Immature natural killer cell (primary cell): ENCODE results near the gene EMILIN2. TPM values are rescaled to one million over a fixed set of nuclear protein-coding genes. Genes with fewer than 3 reads are reported as not detected.

Source experiments
- DNase-seq, 3 donors: peaks; one replicate each; pipeline ENCODE4 v3.0.0; 2022; ENCODE audit warnings: mixed read lengths in 1 of 3
- H3K27ac Mint-ChIP-seq, 6 donors: one replicate each; pipeline ENCODE4 v1.8.0; 2020; ENCODE audit warnings: mixed read lengths in 6 of 6, mild to moderate bottlenecking in 5 of 6, inconsistent platforms in 4 of 6, moderate library complexity in 3 of 6
- H3K27me3 Mint-ChIP-seq, 3 donors: one replicate each; pipeline ENCODE4 v1.8.0; 2020 to 2021; ENCODE audit warnings: low read depth in 3 of 3, mild to moderate bottlenecking in 3 of 3, mixed read lengths in 3 of 3, moderate library complexity in 3 of 3, inconsistent platforms in 1 of 3
- H3K36me3 Mint-ChIP-seq, 3 donors: one replicate each; pipeline ENCODE4 v1.8.0; 2020; ENCODE audit warnings: mixed read lengths in 3 of 3, inconsistent platforms in 2 of 3, mild to moderate bottlenecking in 2 of 3
- H3K4me1 Mint-ChIP-seq, 2 donors: one replicate each; pipeline ENCODE4 v1.8.0; 2020; ENCODE audit warnings: inconsistent platforms in 2 of 2, mild to moderate bottlenecking in 2 of 2, mixed read lengths in 2 of 2, moderate library complexity in 1 of 2
- H3K4me3 Mint-ChIP-seq, 5 donors: one replicate each; pipeline ENCODE4 v1.8.0; 2020; ENCODE audit warnings: mild to moderate bottlenecking in 5 of 5, mixed read lengths in 5 of 5, inconsistent platforms in 3 of 5, moderate library complexity in 3 of 5
- H3K9me3 Mint-ChIP-seq, 6 donors: one replicate each; pipeline ENCODE4 v1.8.0; 2020; ENCODE audit warnings: mild to moderate bottlenecking in 6 of 6, mixed read lengths in 6 of 6, inconsistent platforms in 4 of 6, moderate library complexity in 3 of 6
- polyA plus RNA-seq, 3 donors: library from polyadenylated mRNA; unstranded; fragments of 300-500 nt; fragmentation: Illumina TruSeq; gene quantifications; one replicate each; pipeline ENCODE4 v1.2.3, GENCODE V29; 2021

EMILIN2 gene
- polyA plus RNA-seq, 3 donors from 2014 or later: 3.4 to 9.3 (median 4.4) TPM

- peak overlapping the region in 1 of 5 donors; percentile 40 for H3K4me3 Mint-ChIP-seq
- peaks cover 14 to 16% of the 10 kb centered on the region in 2 donors for H3K4me1 Mint-ChIP-seq
- H3K27ac Mint-ChIP-seq: peak overlapping the region in 2 of 6 donors; percentile 6 to 38
- peaks cover 0 to 7% (median 0%) of the 10 kb centered on the region in 6 donors for H3K9me3 Mint-ChIP-seq
- peaks cover 4 to 15% (median 12%) of the 10 kb centered on the region in 3 donors for H3K36me3 Mint-ChIP-seq
- DNase-seq: peak in 1 of 3 donors; percentile 36
- H3K27me3 Mint-ChIP-seq: peaks cover 0 to 3% (median 3%) of the 10 kb centered on the region in 3 donors
Measured at GRCh38 chr18:2889761-2890192, 43.0 kb downstream of the EMILIN2 start.

- Mint-ChIP-seq H3K4me3 (no peak overlapping the region), H3K9me3 (peaks cover 0 to 7% (median 0%) of the 10 kb centered on the region in 6 donors), H3K27me3 (peaks cover 0 to 3% (median 3%) of the 10 kb centered on the region in 3 donors), H3K27ac (peak overlapping the region in 1 of 6 donors; percentile 44), H3K4me1 (peaks cover 10 to 12% of the 10 kb centered on the region in 2 donors), H3K36me3 (peaks cover 4 to 22% (median 12%) of the 10 kb centered on the region in 3 donors)
- DNase-seq: no peak
Measured at GRCh38 chr18:2890606-2891005, 43.8 kb downstream of the EMILIN2 start.

- H3K4me3 Mint-ChIP-seq: no peak overlapping the region
- H3K27ac Mint-ChIP-seq: no peak overlapping the region
- no peak for DNase-seq
- H3K27me3 Mint-ChIP-seq: peaks cover 0 to 2% (median 0%) of the 10 kb centered on the region in 3 donors
- H3K9me3 Mint-ChIP-seq: peaks cover 0 to 5% (median 0%) of the 10 kb centered on the region in 6 donors
- H3K4me1 Mint-ChIP-seq: peaks cover 10 to 12% of the 10 kb centered on the region in 2 donors
- peaks cover 4 to 17% (median 6%) of the 10 kb centered on the region in 3 donors for H3K36me3 Mint-ChIP-seq
Measured at GRCh38 chr18:2891526-2892431, 45.0 kb downstream of the EMILIN2 start.

GRCh38 chr18:2893056-2893455 is 46.2 kb downstream of the EMILIN2 start:
- Mint-ChIP-seq H3K36me3 (peaks cover 0 to 13% (median 0%) of the 10 kb centered on the region in 3 donors), H3K27me3 (peaks cover 0 to 4% (median 0%) of the 10 kb centered on the region in 3 donors), H3K27ac (no peak overlapping the region), H3K4me3 (no peak overlapping the region), H3K4me1 (peaks cover 10 to 12% of the 10 kb centered on the region in 2 donors), H3K9me3 (no peaks in the 10 kb centered on the region)
- DNase-seq: no peak

GRCh38 chr18:2893676-2894075 is 46.9 kb downstream of the EMILIN2 start:
- Mint-ChIP-seq H3K36me3 (peaks cover 0 to 13% (median 0%) of the 10 kb centered on the region in 3 donors), H3K27ac (no peak overlapping the region), H3K4me1 (peaks cover 9 to 12% of the 10 kb centered on the region in 2 donors)

GRCh38 chr18:2894131-2894840 is 47.5 kb downstream of the EMILIN2 start:
- peaks cover 9 to 11% of the 10 kb centered on the region in 2 donors for H3K4me1 Mint-ChIP-seq
- no peak for DNase-seq
- H3K9me3 Mint-ChIP-seq: no peaks in the 10 kb centered on the region
- H3K36me3 Mint-ChIP-seq: peaks cover 0 to 13% (median 0%) of the 10 kb centered on the region in 3 donors
- H3K4me3 Mint-ChIP-seq: no peak overlapping the region
- H3K27me3 Mint-ChIP-seq: peaks cover 0 to 4% (median 0%) of the 10 kb centered on the region in 3 donors
- H3K27ac Mint-ChIP-seq: no peak overlapping the region

More at GRCh38 chr18:2893676-2894075, 46.9 kb downstream of the EMILIN2 start:
- H3K4me3 Mint-ChIP-seq: no peak overlapping the region
- no peak for DNase-seq
- H3K9me3 Mint-ChIP-seq: no peaks in the 10 kb centered on the region
- H3K27me3 Mint-ChIP-seq: peaks cover 0 to 4% (median 0%) of the 10 kb centered on the region in 3 donors

GRCh38 chr18:2894841-2895370 is 48.1 kb downstream of the EMILIN2 start:
- Mint-ChIP-seq H3K36me3 (peaks cover 0 to 13% (median 0%) of the 10 kb centered on the region in 3 donors), H3K9me3 (no peaks in the 10 kb centered on the region), H3K27ac (peak overlapping the region in 1 of 6 donors; percentile 2), H3K4me3 (no peak overlapping the region), H3K27me3 (peaks cover 0 to 4% (median 0%) of the 10 kb centered on the region in 3 donors), H3K4me1 (peaks cover 5% of the 10 kb centered on the region in 2 donors)
- DNase-seq: no peak

- Mint-ChIP-seq H3K36me3 (peaks cover 0 to 13% (median 0%) of the 10 kb centered on the region in 3 donors), H3K4me1 (peaks cover under 1% of the 10 kb centered on the region in 2 donors), H3K4me3 (no peak overlapping the region)
Measured at GRCh38 chr18:2895391-2895790, 48.6 kb downstream of the EMILIN2 start.

GRCh38 chr18:2896990-2897389 is 50.2 kb downstream of the EMILIN2 start:
- no peak overlapping the region for H3K4me3 Mint-ChIP-seq
- no peak for DNase-seq
- H3K27ac Mint-ChIP-seq: peak overlapping the region in 1 of 6 donors; percentile 26
- no peaks in the 10 kb centered on the region for H3K9me3 Mint-ChIP-seq
- H3K27me3 Mint-ChIP-seq: peaks cover 0 to 3% (median 0%) of the 10 kb centered on the region in 3 donors
- H3K4me1 Mint-ChIP-seq: no peaks in the 10 kb centered on the region
- peaks cover 0 to 13% (median 0%) of the 10 kb centered on the region in 3 donors for H3K36me3 Mint-ChIP-seq

More at GRCh38 chr18:2895391-2895790, 48.6 kb downstream of the EMILIN2 start:
- no peak for DNase-seq
- no peaks in the 10 kb centered on the region for H3K9me3 Mint-ChIP-seq
- H3K27me3 Mint-ChIP-seq: peaks cover 0 to 4% (median 0%) of the 10 kb centered on the region in 3 donors
- peak overlapping the region in 1 of 6 donors; percentile 2 for H3K27ac Mint-ChIP-seq

- no peaks in the 10 kb centered on the region for H3K9me3 Mint-ChIP-seq
- no peaks in the 10 kb centered on the region for H3K4me1 Mint-ChIP-seq
- no peak overlapping the region for H3K4me3 Mint-ChIP-seq
- H3K27ac Mint-ChIP-seq: no peak overlapping the region
- peaks cover 0 to 3% (median 0%) of the 10 kb centered on the region in 3 donors for H3K27me3 Mint-ChIP-seq
- H3K36me3 Mint-ChIP-seq: peaks cover 0 to 13% (median 0%) of the 10 kb centered on the region in 3 donors
- DNase-seq: no peak
Measured at GRCh38 chr18:2897448-2898185, 50.8 kb downstream of the EMILIN2 start.

- DNase-seq: no peak
- Mint-ChIP-seq H3K27ac (no peak overlapping the region), H3K27me3 (peaks cover 0 to 3% (median 0%) of the 10 kb centered on the region in 3 donors), H3K9me3 (no peaks in the 10 kb centered on the region), H3K36me3 (peaks cover 0 to 13% (median 0%) of the 10 kb centered on the region in 3 donors), H3K4me1 (no peaks in the 10 kb centered on the region), H3K4me3 (no peak overlapping the region)
Measured at GRCh38 chr18:2898186-2898640, 51.4 kb downstream of the EMILIN2 start.

- H3K27me3 Mint-ChIP-seq: peaks cover 0 to 3% (median 1%) of the 10 kb centered on the region in 3 donors
- no peaks in the 10 kb centered on the region for H3K36me3 Mint-ChIP-seq
- no peak for DNase-seq
- H3K4me3 Mint-ChIP-seq: no peak overlapping the region
- no peaks in the 10 kb centered on the region for H3K9me3 Mint-ChIP-seq
- peaks cover 4 to 6% of the 10 kb centered on the region in 2 donors for H3K4me1 Mint-ChIP-seq
- no peak overlapping the region for H3K27ac Mint-ChIP-seq
Measured at GRCh38 chr18:2900684-2901422, 54.0 kb downstream of the EMILIN2 start.
